ENCODE results near the gene MAGEB17. TPM values are rescaled to one million over a fixed set of nuclear protein-coding genes. Genes with fewer than 3 reads are reported as not detected.

The MAGEB17 gene
- total RNA-seq, 1 experiment from 2014 or later, result not detected

DNA sequence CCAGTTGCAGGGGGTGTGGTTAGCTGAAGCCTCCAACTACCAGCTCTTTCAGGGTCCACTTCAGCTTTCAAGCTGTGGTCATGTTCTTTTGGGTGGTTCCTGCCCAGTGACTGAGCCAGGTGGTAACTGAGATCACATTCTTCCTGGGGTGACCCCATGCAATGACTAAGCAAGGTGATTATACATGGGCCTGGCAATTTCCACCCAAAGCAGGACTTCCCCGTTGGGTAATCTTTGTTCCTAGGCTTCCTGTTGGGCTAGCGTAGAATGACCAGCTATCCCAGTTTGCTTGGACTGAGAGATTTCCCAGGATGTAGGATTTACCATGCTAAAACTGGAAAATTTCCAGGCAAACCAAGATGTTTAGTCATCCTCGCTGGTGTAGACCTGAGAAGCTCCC is 18.4 kb upstream of the MAGEB17 start:
- no peak overlapping the region for H3K27ac ChIP-seq (ENCODE audit: low read depth, low read length, poor library complexity, severe bottlenecking)
- CTCF ChIA-PET, result no interaction called here
- no peak for DNase-seq (ENCODE audit: low spot score)
- intact Hi-C loops (cut with micrococcal nuclease; ENCODE audit: unreplicated experiment), result no loop called here
- H3K36me3 ChIP-seq (ENCODE audit: insufficient read depth, low read length, poor library complexity, severe bottlenecking), result no peaks in the 10 kb centered on the region
- H3K4me1 ChIP-seq (ENCODE audit: insufficient read depth, low read length, poor library complexity, severe bottlenecking), result no peaks in the 10 kb centered on the region
- no peaks in the 10 kb centered on the region for H3K9me3 ChIP-seq (ENCODE audit: low read depth, low read length, poor library complexity, severe bottlenecking)
- POLR2A ChIA-PET (ENCODE audit: low non-redundant PET), result no interaction called here
- TF ChIP-seq EZH2 (IDR thresholded peaks at IDR 0.05; ENCODE audit: borderline replicate concordance, low read depth, low read length, poor library complexity, severe bottlenecking) (no peak), CTCF (conservative IDR thresholded peaks at IDR 0.05; ENCODE audit: low read depth, low read length) (no peak)
- H3K27me3 ChIP-seq (replicated peaks; ENCODE audit: insufficient read depth, low read depth, low read length, poor library complexity), result peaks cover 10% of the 10 kb centered on the region
- BruUV-seq (replicated peaks), result no TSS peak
- H3K4me3 ChIP-seq (ENCODE audit: low read depth, low read length, poor library complexity, severe bottlenecking), result no peak overlapping the region

- Histone ChIP-seq H3K9me3 (ENCODE audit: low read depth, low read length, poor library complexity, severe bottlenecking) (no peaks in the 10 kb centered on the region), H3K36me3 (ENCODE audit: insufficient read depth, low read length, poor library complexity, severe bottlenecking) (no peaks in the 10 kb centered on the region), H3K4me3 (ENCODE audit: low read depth, low read length, poor library complexity, severe bottlenecking) (no peak overlapping the region), H3K4me1 (ENCODE audit: insufficient read depth, low read length, poor library complexity, severe bottlenecking) (no peaks in the 10 kb centered on the region), H3K27me3 (replicated peaks; ENCODE audit: insufficient read depth, low read depth, low read length, poor library complexity) (peaks cover 11% of the 10 kb centered on the region), H3K27ac (ENCODE audit: low read depth, low read length, poor library complexity, severe bottlenecking) (no peak overlapping the region)
- intact Hi-C loops (cut with micrococcal nuclease; ENCODE audit: unreplicated experiment), result no loop called here
- ChIA-PET POLR2A (ENCODE audit: low non-redundant PET) (interaction anchor here (0.6 kb wide), 1 partner anchor 558 kb away, joined by 3 read pairs; no protein-coding TSS in a partner anchor), CTCF (no interaction called here)
- no TSS peak for BruUV-seq (replicated peaks)
- TF ChIP-seq EZH2 (IDR thresholded peaks at IDR 0.05; ENCODE audit: borderline replicate concordance, low read depth, low read length, poor library complexity, severe bottlenecking) (no peak), CTCF (conservative IDR thresholded peaks at IDR 0.05; ENCODE audit: low read depth, low read length) (no peak)
- no peak for DNase-seq (ENCODE audit: low spot score)
Measured at GRCh38 chrX:16155581-16156096, 11.6 kb upstream of the MAGEB17 start.

DNA sequence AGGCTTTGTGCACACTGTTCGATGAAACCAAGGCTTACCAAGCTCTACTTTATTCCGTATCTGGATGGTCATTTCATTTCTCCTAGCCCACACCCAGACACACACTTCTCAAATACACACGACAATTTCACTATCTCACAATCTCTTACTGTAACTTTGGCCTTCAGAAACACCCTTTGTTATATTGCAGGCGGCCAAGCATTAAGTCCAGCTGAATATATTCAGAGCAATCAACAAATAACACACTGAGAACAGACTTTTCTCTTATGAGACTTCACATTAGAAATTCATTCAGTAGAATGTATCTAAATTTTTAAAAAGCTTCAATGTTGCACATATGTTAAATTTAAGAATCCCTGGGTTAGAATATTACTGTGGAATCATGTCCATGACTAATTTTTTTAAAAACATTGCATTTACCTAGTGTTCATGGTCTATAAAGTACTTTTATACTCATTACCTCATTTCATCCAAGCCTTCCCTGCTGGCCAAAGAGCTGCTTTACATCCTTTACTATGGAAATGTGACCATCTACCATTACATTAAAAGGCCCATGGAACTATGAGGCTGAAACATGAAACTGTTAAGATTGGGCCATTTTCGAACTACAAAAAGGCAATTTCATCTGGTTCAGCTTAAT is 10.5 kb upstream of the MAGEB17 start:
- POLR2A ChIA-PET (ENCODE audit: low non-redundant PET), result interaction anchor here (0.6 kb wide), 1 partner anchor 1582 kb away, joined by 5 read pairs; no protein-coding TSS in a partner anchor
- no TSS peak for BruUV-seq (replicated peaks)
- Histone ChIP-seq H3K27me3 (replicated peaks; ENCODE audit: insufficient read depth, low read depth, low read length, poor library complexity) (peaks cover 5% of the 10 kb centered on the region), H3K27ac (ENCODE audit: low read depth, low read length, poor library complexity, severe bottlenecking) (no peak overlapping the region), H3K9me3 (ENCODE audit: low read depth, low read length, poor library complexity, severe bottlenecking) (no peaks in the 10 kb centered on the region), H3K4me1 (ENCODE audit: insufficient read depth, low read length, poor library complexity, severe bottlenecking) (no peaks in the 10 kb centered on the region), H3K4me3 (ENCODE audit: low read depth, low read length, poor library complexity, severe bottlenecking) (no peak overlapping the region), H3K36me3 (ENCODE audit: insufficient read depth, low read length, poor library complexity, severe bottlenecking) (no peaks in the 10 kb centered on the region)
- no peak for DNase-seq (ENCODE audit: low spot score)
- intact Hi-C loops (cut with micrococcal nuclease; ENCODE audit: unreplicated experiment), result no loop called here
- TF ChIP-seq CTCF (conservative IDR thresholded peaks at IDR 0.05; ENCODE audit: low read depth, low read length), result no peak
- no peak for TF ChIP-seq EZH2 (IDR thresholded peaks at IDR 0.05; ENCODE audit: borderline replicate concordance, low read depth, low read length, poor library complexity, severe bottlenecking)
- CTCF ChIA-PET, result no interaction called here

Measured in A673 (cell line).